Astrocyte (in vitro differentiated cells and primary cell): Measurements from ENCODE around the gene ABCA7.

Experiments used
- EZH2 ChIP-seq: IDR thresholded peaks from 2 replicates; pipeline ENCODE4 v1.6.1; 2012; ENCODE audit warnings: mild to moderate bottlenecking, low read length, inconsistent platforms; ENCODE audit not compliant: insufficient read depth
- TF ChIP-seq, protein P1 (sequence below): IDR thresholded peaks from 2 replicates; pipeline ENCODE4 v1.5.1; 2011; ENCODE audit warnings: low read depth, mild to moderate bottlenecking, inconsistent platforms, low read length, moderate library complexity; ENCODE audit not compliant: insufficient read depth

DNA sequence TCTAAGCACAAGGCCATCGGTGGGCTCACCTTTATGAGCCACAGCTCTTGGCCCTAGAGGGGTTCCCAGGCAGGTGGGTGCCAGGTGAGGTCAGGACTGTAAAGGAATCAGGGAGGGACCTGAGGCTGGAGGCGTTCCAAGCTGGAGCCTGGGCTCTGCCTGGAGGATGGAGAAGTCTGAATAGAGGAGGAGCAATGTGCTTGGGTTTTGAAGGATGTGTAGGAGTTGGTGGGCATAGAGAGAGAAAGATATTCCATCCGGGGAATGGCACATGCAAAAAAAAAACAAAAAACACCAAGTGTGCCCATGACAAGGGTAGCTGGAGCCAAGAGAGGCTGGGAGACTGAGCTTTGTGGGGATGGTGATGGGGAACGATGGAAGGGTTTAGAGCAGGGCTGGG lies 37.3 kb upstream of the ABCA7 start:
- TF ChIP-seq, protein P1, sequence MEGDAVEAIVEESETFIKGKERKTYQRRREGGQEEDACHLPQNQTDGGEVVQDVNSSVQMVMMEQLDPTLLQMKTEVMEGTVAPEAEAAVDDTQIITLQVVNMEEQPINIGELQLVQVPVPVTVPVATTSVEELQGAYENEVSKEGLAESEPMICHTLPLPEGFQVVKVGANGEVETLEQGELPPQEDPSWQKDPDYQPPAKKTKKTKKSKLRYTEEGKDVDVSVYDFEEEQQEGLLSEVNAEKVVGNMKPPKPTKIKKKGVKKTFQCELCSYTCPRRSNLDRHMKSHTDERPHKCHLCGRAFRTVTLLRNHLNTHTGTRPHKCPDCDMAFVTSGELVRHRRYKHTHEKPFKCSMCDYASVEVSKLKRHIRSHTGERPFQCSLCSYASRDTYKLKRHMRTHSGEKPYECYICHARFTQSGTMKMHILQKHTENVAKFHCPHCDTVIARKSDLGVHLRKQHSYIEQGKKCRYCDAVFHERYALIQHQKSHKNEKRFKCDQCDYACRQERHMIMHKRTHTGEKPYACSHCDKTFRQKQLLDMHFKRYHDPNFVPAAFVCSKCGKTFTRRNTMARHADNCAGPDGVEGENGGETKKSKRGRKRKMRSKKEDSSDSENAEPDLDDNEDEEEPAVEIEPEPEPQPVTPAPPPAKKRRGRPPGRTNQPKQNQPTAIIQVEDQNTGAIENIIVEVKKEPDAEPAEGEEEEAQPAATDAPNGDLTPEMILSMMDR, result no peak
- no peak for TF ChIP-seq EZH2
